Activated naive CD8-positive, alpha-beta T cell (primary cell): ENCODE results near the gene OR2C1.

ENCODE experiments used
- H3K27ac Mint-ChIP-seq: one replicate; pipeline ENCODE4 v1.8.0; 2021; ENCODE audit warnings: mixed read lengths
- H3K27me3 Mint-ChIP-seq: one replicate; pipeline ENCODE4 v1.8.0; 2021; ENCODE audit warnings: mixed read lengths
- H3K36me3 Mint-ChIP-seq: one replicate; pipeline ENCODE4 v1.8.0; 2021; ENCODE audit warnings: mixed read lengths
- H3K4me1 Mint-ChIP-seq: one replicate; pipeline ENCODE4 v1.8.0; 2021; ENCODE audit warnings: low read depth, mixed read lengths
- H3K4me3 Mint-ChIP-seq: one replicate; pipeline ENCODE4 v1.8.0; 2021; ENCODE audit warnings: mild to moderate bottlenecking, mixed read lengths
- H3K9me3 Mint-ChIP-seq: one replicate; pipeline ENCODE4 v1.8.0; 2021; ENCODE audit warnings: low read depth, mixed read lengths

OR2C1 gene

GRCh38 chr16:3355589-3355988 lies at the start of gene OR2C1:
OR2C1 (plus strand) TSS chr16:3355889; CDS start chr16:3355941, 52 bp downstream.
- Mint-ChIP-seq H3K36me3 (peaks cover 6% of the 10 kb centered on the region), H3K4me3 (no peak within 1 kb of the TSS), H3K4me1 (peaks cover 5% of the 10 kb centered on the region), H3K27me3 (peaks cover 14% of the 10 kb centered on the region), H3K9me3 (peaks cover 5% of the 10 kb centered on the region), H3K27ac (no peak within 1 kb of the TSS)

GRCh38 chr16:3306078-3306477 lies 49.6 kb upstream of the OR2C1 start:
- peak overlapping the region; percentile 83 for H3K4me3 Mint-ChIP-seq
- peak overlapping the region; percentile 54 for H3K27ac Mint-ChIP-seq
- peaks cover 13% of the 10 kb centered on the region for H3K4me1 Mint-ChIP-seq
- H3K27me3 Mint-ChIP-seq = no peaks in the 10 kb centered on the region
- peaks cover 10% of the 10 kb centered on the region for H3K9me3 Mint-ChIP-seq
- H3K36me3 Mint-ChIP-seq = peaks cover 35% of the 10 kb centered on the region

DNA sequence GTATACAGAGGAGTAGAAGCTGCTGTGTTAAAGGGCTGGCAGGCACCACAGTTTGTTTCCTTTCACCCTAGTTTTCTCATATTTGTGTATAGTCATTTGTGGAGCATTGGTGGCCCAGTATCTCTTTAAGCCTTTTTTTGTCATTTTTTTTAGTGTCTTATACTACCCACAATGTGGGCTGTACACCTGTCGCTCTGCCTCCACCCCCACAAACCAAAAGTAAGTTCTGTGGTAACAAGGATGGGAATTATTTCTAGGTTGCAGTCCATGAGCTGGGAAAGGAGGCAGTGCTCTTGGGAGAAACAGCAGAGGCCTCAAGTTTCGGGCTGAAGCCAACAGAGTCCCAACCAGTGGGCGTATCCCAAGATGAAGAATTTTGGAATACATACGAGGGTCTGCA lies 44.2 kb upstream of the OR2C1 start:
- no peaks in the 10 kb centered on the region for H3K27me3 Mint-ChIP-seq
- peaks cover 5% of the 10 kb centered on the region for H3K4me1 Mint-ChIP-seq
- peaks cover 24% of the 10 kb centered on the region for H3K9me3 Mint-ChIP-seq
- no peak overlapping the region for H3K4me3 Mint-ChIP-seq
- no peak overlapping the region for H3K27ac Mint-ChIP-seq
- peaks cover 61% of the 10 kb centered on the region for H3K36me3 Mint-ChIP-seq

GRCh38 chr16:3317315-3317999 lies 38.2 kb upstream of the OR2C1 start:
- peaks cover 65% of the 10 kb centered on the region for H3K36me3 Mint-ChIP-seq
- H3K27ac Mint-ChIP-seq = no peak overlapping the region
- no peak overlapping the region for H3K4me3 Mint-ChIP-seq
- H3K9me3 Mint-ChIP-seq = peaks cover 50% of the 10 kb centered on the region
- H3K27me3 Mint-ChIP-seq = no peaks in the 10 kb centered on the region
- H3K4me1 Mint-ChIP-seq = peaks cover 1% of the 10 kb centered on the region

DNA sequence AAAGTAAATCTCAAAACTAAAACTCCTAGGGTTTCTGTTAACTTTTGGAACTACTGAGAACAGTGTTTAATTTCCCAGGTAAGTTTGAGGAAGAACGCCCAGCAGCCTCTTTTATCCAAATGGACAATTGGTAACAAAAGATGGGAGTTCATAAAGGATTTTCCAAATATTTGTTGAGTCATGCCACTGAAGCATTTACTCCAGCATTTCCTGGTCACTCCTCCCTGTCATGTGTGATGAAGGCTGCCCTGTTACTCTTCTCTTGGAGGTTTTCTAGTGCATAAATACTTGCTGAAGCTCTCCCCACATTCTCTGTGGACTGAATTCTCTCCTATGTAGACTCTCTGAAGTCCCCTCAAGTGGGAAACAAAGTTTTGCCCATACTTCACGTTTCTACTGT lies 33.9 kb upstream of the OR2C1 start:
- peaks cover 30% of the 10 kb centered on the region for H3K9me3 Mint-ChIP-seq
- H3K27ac Mint-ChIP-seq = no peak overlapping the region

DNA sequence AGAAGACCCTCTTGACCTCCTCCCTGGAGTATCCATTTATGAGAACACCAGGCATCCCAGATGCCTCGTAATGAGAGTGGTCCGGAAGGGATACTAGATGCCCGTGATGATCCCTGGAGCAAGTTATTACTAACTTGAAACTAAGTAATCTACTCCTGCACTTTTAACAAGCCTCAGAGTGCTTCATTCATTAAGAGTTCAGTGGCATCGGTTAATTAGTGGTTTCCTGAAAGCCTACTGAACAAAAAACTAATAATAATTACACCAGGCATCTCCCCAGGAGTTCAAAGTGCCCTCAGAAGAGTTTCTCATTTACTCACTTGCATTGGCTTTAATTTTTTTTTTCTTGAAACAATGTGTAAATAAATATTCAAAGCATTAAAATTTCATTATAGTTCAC lies 28.2 kb upstream of the OR2C1 start:
- Mint-ChIP-seq H3K27me3 (no peaks in the 10 kb centered on the region), H3K9me3 (peaks cover 15% of the 10 kb centered on the region), H3K4me1 (no peaks in the 10 kb centered on the region), H3K27ac (no peak overlapping the region), H3K36me3 (peaks cover 11% of the 10 kb centered on the region), H3K4me3 (no peak overlapping the region)

More for the DNA sequence above, 33.9 kb upstream of the OR2C1 start:
- H3K4me3 Mint-ChIP-seq = no peak overlapping the region
- no peaks in the 10 kb centered on the region for H3K4me1 Mint-ChIP-seq
- H3K36me3 Mint-ChIP-seq = peaks cover 34% of the 10 kb centered on the region
- no peaks in the 10 kb centered on the region for H3K27me3 Mint-ChIP-seq

GRCh38 chr16:3328104-3328503 lies 27.6 kb upstream of the OR2C1 start:
- Mint-ChIP-seq H3K27ac (no peak overlapping the region), H3K4me3 (no peak overlapping the region), H3K4me1 (no peaks in the 10 kb centered on the region), H3K9me3 (peaks cover 11% of the 10 kb centered on the region), H3K36me3 (peaks cover 14% of the 10 kb centered on the region), H3K27me3 (no peaks in the 10 kb centered on the region)

GRCh38 chr16:3328643-3329042 lies 27.0 kb upstream of the OR2C1 start:
- peaks cover 15% of the 10 kb centered on the region for H3K36me3 Mint-ChIP-seq
- peaks cover 10% of the 10 kb centered on the region for H3K9me3 Mint-ChIP-seq
- H3K4me3 Mint-ChIP-seq = no peak overlapping the region

DNA sequence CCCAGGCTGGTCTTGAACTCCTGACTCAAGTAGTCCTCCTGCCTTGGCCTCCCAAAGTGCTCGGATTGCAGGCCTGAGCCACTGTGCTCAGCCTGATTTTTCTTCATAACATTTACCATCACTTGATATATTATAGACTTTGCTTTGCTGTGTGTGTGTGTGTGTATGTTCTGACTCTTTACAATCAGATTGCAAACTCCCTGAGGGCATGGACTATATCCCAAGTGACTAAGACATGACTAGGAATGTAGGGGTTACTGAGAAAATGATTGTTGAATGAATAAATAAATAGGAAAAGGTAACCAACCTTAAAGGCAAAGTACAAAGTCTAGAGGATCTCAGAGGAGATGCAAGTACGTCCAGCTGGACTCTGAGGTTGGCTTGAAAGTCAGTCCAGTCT lies 9.6 kb upstream of the OR2C1 start:
- H3K36me3 Mint-ChIP-seq = no peaks in the 10 kb centered on the region
- no peaks in the 10 kb centered on the region for H3K4me1 Mint-ChIP-seq
- H3K27ac Mint-ChIP-seq = no peak overlapping the region
- H3K27me3 Mint-ChIP-seq = no peaks in the 10 kb centered on the region
- H3K9me3 Mint-ChIP-seq = no peaks in the 10 kb centered on the region
- no peak overlapping the region for H3K4me3 Mint-ChIP-seq

More at GRCh38 chr16:3328643-3329042, 27.0 kb upstream of the OR2C1 start:
- no peak overlapping the region for H3K27ac Mint-ChIP-seq
- H3K4me1 Mint-ChIP-seq = no peaks in the 10 kb centered on the region
- no peaks in the 10 kb centered on the region for H3K27me3 Mint-ChIP-seq

DNA sequence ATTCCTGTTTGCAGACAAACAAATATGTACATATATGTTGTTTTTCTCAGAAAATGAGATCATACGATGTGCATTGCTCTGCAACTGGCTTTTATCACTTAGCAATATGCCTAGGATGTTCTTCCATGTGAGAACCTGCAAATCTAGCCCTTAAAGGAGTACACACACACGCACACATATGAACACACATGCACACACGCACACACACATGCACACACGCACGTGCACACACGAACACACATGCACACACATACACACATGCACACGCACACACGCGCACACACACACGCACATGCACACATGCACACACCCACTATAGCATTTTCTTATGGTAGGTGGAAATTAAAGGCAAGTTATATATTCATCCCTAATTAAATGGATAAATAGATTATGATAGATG lies 8.1 kb upstream of the OR2C1 start:
- H3K36me3 Mint-ChIP-seq = peaks cover 2% of the 10 kb centered on the region
- no peak overlapping the region for H3K27ac Mint-ChIP-seq
- H3K27me3 Mint-ChIP-seq = no peaks in the 10 kb centered on the region
- no peaks in the 10 kb centered on the region for H3K9me3 Mint-ChIP-seq
- no peak overlapping the region for H3K4me3 Mint-ChIP-seq
- no peaks in the 10 kb centered on the region for H3K4me1 Mint-ChIP-seq

DNA sequence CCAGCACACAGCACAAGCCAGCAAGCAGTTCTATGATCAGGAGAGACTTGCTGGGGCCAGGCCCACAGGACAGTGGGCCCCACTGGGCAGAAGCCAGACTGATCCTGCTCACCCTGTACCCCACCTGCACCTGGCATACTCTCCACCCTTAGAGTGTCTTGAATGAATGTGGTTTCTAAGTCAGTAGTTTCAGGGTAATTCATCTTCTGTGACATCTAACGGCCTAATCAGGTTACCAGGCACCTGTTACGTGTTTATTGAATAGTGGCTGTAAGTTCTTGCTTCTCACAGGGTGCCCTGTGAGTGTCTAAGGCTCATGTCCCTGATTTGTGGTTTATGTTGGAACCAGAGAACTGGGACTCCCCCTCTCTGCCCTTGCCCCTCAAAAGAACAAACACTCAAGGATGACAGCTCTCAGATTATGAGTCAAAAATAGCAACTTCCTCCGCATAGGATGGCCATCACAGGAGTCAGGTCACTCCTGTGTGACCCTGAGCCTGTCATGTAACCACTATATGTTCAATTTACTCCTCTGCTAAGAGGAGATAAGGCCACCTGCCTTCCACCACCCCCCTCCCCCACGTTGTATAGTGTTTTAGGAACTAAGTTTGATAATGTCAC lies 7.0 kb upstream of the OR2C1 start:
- Mint-ChIP-seq H3K27me3 (no peaks in the 10 kb centered on the region), H3K9me3 (no peaks in the 10 kb centered on the region), H3K27ac (no peak overlapping the region), H3K4me3 (no peak overlapping the region), H3K36me3 (peaks cover 2% of the 10 kb centered on the region), H3K4me1 (peaks cover 2% of the 10 kb centered on the region)

- H3K4me1 Mint-ChIP-seq = peaks cover 3% of the 10 kb centered on the region
- no peak overlapping the region for H3K27ac Mint-ChIP-seq
- no peak overlapping the region for H3K4me3 Mint-ChIP-seq
- H3K27me3 Mint-ChIP-seq = no peaks in the 10 kb centered on the region
- peaks cover 2% of the 10 kb centered on the region for H3K36me3 Mint-ChIP-seq
- peaks cover 2% of the 10 kb centered on the region for H3K9me3 Mint-ChIP-seq
These were observed 6.5 kb upstream of the OR2C1 start for GRCh38 chr16:3349175-3349574.

- Mint-ChIP-seq H3K27me3 (peaks cover 17% of the 10 kb centered on the region), H3K36me3 (peaks cover 8% of the 10 kb centered on the region), H3K9me3 (peaks cover 5% of the 10 kb centered on the region), H3K4me1 (peaks cover 5% of the 10 kb centered on the region), H3K27ac (no peak overlapping the region), H3K4me3 (no peak overlapping the region)
These were observed 429 bp downstream of the OR2C1 start for GRCh38 chr16:3356118-3356517.

- Mint-ChIP-seq H3K4me1 (peaks cover 3% of the 10 kb centered on the region), H3K4me3 (no peak overlapping the region), H3K9me3 (peaks cover 5% of the 10 kb centered on the region), H3K27ac (no peak overlapping the region), H3K36me3 (peaks cover 6% of the 10 kb centered on the region), H3K27me3 (peaks cover 25% of the 10 kb centered on the region)
These were observed 3.2 kb downstream of the OR2C1 start for GRCh38 chr16:3358871-3359270.

DNA sequence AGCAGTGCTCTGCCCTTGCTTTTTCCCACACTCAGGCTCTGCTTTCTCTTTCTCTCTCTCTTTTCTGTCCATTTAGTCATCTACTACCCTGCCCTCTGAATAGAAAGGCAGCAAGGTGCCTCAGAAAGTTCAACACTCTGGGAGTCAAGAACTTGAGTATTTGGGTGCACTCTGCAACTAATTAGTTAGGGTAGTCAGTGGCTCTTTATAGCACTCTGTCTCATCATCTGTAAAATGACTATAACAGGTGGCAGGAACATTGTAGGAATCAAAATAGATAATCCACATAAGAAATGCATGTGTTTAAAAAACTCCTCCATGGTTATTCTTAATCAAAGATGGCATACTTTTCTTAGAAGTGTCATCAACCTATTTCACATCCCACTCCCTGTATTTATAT lies 7.2 kb downstream of the OR2C1 start:
- Mint-ChIP-seq H3K9me3 (no peaks in the 10 kb centered on the region), H3K4me1 (peaks cover 12% of the 10 kb centered on the region), H3K4me3 (no peak overlapping the region), H3K36me3 (peaks cover 6% of the 10 kb centered on the region), H3K27ac (no peak overlapping the region), H3K27me3 (peaks cover 20% of the 10 kb centered on the region)

GRCh38 chr16:3363793-3364192 lies 8.1 kb downstream of the OR2C1 start:
- H3K4me3 Mint-ChIP-seq = peak overlapping the region; percentile 5
- peaks cover 9% of the 10 kb centered on the region for H3K36me3 Mint-ChIP-seq
- H3K9me3 Mint-ChIP-seq = no peaks in the 10 kb centered on the region
- H3K27ac Mint-ChIP-seq = no peak overlapping the region
- peaks cover 12% of the 10 kb centered on the region for H3K4me1 Mint-ChIP-seq
- H3K27me3 Mint-ChIP-seq = peaks cover 18% of the 10 kb centered on the region
